Measurements from ENCODE around the gene PACS1.

PACS1 gene

DNA sequence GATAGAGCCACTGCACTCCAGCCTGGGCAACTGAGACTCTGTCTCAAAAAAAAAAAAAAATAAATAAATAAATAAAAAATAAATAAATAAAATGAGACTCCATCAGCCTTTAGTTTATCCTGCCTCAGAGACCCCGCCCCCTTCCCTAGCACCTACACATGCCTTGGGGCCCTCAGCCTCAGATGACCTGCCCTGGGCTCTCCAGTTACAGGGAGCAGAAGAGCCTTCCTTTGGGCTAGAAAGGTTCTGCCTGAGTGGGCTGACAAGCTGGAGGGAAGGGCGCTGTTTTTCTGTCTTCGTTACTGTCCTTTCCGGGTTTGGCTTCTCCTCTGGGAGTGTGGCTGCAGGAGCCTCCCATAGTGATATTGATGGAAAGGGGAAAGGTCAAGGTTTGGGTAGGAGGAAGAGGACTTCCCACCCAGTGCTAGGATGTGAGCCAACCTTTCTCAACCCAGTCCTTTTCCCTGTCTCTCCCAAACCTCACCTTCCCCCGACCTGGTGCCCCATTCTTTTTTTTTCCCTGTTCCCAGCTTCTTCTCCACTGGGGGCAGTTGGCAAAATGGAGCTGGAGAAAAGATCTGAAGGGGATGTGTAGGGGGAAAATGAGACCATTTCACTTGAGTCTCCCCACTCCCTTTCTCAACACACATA lies 19.4 kb upstream of the PACS1 start:
- DNase-seq, result no peak

DNA sequence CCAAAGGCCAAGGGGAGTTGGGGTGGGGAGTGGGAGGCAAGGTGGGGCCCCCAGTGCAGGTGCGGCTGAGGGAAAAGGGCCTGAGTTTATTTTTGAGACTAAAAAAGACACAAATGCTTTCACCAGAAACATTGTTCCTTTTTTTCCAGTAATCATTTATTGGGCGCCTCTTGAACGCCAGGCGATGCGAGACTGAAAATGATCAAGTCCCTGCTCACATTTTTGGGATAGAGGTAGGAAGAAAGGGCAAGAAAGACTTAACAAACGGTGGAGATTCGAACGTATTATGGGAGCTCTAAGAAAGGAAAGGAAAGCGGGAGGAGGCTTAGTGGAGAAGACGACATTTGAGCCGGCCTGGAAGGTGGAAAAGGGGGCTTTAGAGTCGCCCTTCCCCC lies 18.7 kb upstream of the PACS1 start:
- no peak for DNase-seq

DNA sequence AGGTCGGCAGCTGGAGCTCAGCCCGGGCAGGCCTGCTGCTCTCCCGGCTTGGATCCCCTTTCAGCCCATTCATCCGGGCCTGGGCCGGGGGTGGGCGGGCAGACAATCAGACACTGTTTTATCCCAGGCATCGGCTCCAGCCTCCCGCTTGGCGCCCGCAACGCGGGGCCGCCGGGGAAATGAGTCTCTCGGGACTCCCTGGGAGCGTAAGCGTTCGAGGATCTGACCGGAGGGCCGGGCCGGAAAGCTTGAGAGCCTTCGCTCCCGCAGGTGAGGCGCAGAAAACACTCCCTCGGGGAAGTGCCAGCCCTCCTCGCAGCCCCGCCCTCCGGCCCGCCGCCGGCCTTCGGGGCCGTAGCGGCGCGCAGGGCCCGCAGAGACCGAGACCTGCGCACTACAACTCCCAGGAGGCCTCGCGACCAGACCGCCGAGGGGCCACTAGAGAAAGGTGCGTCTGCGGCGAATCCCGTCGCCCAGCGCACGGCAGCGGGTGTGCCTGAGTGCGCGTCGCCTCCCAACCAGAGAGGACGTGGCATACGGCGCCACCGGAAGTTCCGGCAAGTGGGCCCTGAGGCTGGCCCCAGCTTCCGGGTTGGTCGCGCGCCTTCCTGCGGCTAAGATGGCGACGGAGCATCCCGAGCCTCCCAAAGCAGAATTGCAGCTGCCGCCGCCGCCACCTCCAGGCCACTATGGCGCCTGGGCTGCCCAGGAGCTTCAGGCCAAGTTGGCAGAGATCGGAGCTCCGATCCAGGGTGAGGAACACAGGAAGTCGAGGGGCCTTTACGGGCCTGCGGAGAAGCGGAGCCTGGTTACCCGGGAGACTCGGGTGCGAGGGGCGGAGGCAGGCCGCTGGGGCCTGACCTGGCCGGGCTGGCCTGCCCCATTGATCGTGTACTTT lies 18.1 kb upstream of the PACS1 start, which contains the start of gene SF3B2:
TSS of gene SF3B2 (plus strand) at position 599 of the 898 bp plus-strand sequence. CDS start at position 620, 21 bp downstream.
- DNase-seq, result peak; percentile 91

DNA sequence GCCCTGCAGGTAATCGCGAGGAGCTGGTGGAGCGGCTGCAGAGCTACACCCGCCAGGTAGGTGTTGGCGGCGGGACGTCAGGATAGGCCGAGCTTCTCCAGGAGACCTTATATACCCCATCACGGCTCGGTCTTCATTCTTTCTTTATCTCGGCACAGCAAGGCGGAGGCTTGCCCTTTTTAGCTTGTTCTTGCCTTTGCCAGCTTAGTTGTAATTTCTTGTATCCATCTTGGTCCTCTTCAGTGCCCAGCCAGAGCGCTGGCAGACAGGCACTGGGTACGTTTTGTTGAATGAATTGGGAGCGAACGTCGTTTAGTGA lies 17.4 kb upstream of the PACS1 start:
- no peak for DNase-seq

DNA sequence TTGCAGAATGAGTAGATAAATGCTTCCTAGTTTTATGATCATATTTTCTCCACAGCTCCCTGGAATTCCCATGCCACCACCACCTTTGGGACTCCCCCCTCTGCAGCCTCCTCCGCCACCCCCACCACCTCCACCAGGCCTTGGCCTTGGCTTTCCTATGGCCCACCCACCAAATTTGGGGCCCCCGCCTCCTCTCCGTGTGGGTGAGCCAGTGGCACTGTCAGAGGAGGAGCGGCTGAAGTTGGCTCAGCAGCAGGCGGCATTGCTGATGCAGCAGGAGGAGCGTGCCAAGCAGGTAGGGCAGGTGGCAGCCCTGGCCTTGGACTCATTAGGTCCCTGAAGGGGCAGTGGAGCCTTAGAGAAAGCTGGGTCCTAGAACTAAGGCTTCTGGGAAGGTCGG lies 15.1 kb upstream of the PACS1 start:
- DNase-seq, result no peak

DNA sequence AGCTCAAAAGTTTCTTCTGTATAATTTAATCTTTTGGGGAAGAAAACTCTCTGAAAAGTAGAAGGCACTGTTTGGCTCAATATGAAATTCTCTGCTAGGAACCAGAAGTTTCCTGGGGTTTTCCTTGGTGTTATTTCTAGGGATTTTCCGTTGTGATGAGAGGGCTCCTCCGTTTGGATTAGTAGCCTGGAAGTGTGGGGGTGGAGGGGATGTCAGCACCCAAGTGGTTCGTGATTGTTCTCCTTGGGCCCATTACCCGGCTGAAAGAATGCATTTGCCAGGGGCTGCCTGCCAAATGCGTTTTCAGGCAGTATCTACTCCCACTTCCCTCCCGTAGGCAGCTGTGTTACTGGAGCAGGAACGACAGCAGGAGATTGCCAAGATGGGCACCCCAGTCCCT lies 13.6 kb upstream of the PACS1 start:
- DNase-seq, result no peak

DNA sequence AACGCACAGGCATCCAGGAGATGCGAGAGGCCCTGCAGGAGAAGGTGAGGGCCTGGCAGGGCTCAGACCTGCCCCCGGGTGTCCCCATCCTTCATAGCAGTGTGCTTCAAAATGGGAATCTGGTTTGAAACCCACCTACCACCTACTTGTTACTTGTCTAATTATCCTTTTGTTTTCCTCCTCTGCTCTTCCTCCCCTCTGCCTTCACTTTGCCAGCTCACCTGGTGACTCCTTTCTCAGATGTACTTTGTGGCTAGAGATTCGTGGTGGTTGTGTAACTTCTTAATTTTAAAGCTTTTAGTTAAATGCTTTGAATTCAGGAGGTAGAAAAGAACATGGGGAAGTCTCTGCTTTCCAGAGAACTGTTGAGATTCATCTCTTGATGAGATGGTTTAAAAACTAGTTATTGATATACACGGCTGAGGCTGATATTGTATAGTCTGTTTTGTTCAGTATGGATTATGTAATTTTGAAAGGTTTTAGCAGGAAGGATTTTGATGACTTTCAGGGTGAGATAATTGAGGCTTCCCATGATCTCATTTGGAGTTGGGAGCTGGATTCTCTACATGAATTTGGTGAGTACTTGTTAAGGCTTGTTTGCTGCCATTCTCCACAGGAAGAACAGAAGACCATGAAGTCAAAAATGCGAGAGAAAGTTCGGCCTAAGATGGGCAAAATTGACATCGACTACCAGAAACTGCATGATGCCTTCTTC lies 9.9 kb upstream of the PACS1 start:
- no peak for DNase-seq

DNA sequence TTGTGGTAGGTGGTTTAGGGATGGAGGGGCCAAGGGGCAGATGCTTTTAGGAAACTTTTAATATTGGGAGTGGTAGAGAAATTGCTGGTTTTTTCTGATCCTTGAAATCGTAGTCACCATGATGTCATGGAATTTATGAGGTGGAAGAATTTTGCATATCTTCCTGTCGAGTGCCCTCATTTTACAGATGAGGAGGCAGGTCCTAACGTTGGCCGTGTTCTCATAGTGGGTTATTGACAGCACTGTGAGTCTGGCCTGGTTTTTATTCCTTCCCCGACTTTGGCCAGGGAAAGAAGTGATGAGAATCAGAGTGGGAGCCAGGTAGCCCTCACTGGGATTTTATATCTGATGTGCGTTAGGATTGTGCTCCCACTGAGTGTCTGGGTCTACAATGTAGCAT lies 8.8 kb upstream of the PACS1 start:
- no peak for DNase-seq

DNA sequence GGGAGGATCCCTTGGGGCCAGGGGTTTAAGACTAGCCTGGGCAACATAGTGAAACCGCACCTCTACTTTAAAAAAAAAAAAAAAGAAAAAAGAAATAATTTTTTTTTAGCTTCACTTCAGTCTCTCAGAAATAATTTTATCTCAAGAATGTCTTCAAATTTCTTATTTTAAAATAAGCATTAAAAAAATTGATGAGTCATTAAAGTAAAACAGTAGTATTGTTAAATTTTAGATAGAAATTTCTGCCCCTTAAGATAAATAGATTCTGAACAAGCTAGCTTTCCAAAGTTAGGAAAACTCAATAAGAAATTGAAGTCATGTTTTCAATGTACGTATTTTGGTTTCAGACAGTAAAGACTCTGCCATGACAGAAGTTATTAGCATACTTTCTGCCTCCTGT lies 7.7 kb upstream of the PACS1 start:
- DNase-seq, result no peak

DNA sequence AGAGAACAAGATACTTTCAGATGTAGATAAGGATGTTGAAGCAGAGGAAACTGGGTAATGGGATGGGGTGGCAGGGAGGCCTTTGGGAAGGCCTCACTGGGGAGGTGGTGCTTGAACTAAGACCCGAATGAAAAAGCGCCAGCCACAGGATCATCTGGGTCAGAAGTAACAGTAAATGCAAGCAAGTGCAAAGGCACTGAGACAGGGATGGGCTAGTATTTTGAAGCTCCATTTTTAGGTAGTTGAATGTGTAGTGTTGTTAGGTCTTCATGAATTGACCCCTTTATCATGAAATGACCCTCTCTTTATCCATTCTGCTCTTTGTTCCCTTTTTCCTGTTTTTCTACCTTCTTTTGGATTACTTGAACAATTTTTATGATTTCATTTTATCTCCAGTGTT lies 6.2 kb upstream of the PACS1 start:
- DNase-seq, result no peak

DNA sequence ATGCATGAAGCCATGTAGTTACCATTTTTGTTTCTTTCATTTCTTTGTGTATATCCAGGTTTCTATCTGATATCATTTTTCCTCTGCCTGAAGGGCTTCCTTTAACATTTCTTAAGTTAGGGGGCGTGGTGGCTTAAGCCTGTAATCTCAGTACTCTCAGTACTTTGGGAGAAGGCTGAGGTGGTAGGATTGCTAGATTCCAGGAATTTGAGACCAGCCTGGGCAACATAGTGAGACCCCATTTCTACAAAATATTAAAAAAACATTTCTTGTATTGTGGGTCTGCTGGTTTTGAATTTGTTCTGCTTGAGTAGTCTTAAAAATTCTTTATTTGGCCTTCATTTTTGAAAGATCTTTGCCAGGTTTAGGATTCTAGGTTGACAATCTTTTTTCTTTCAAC lies 5.5 kb upstream of the PACS1 start:
- DNase-seq, result no peak

DNA sequence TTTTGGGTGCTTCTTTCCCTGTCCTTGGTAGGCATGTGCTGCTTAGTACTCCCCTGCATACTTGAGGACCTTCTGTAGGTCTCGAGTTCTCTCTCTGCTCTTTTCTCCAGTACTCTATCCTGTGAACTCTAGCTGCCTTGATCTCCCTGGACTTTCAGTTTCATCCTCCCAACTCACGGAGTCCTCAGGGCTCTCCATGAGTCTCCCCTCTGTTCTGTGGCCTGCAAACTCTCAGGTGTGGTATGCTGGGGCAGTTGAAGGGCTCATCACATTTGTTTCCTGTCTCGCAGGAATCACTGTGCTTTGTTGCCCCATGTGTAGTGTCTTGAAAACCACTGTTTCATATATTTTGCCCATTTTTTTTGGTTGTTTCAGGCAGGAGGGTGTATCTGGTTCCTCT lies 3.3 kb upstream of the PACS1 start:
- no peak for DNase-seq

DNA sequence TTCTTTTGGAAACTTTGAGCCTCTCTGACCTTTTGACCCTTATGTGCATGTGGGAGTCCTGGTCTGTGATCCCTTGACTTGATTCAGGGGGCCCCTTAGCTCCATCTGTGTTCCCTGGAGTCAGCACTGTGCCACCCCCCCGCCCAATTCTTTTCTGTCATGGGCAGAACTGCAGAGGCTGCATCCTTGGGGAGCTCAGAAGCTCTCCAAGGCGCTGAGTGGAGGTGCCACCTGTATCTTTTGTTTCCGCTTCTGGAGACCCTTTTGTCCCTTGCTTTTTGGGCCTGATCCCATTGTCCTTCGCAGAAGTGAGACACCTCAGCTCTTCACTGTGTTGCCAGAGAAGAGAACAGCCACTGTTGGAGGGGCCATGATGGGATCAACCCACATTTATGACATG lies 2.4 kb upstream of the PACS1 start:
- DNase-seq, result no peak

DNA sequence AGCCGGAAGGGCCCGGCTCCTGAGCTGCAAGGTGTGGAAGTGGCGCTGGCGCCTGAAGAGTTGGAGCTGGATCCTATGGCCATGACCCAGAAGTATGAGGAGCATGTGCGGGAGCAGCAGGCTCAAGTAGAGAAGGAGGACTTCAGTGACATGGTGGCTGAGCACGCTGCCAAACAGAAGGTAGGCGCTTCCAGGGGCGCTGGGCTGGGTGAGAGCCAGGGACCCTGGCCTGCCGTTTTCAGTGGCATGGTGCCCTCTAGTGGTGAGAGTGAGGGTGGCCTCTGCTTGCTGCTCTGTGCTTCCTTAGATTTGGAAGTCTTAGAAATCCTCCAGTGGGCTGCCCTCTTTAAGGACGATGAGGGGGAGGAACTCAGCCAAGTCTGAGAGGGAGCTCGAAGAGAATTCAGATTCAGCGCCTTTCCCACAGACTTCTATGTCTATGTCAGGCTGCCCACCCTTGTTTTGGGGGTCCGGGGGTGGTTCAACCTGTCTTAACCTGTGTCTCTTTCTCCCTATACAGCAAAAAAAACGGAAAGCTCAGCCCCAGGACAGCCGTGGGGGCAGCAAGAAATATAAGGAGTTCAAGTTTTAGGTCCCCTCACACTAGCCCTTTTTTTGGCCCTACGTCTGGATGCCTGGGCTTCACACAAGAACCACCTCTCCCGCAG lies 1.8 kb upstream of the PACS1 start:
- DNase-seq, result peak; percentile 3

DNA sequence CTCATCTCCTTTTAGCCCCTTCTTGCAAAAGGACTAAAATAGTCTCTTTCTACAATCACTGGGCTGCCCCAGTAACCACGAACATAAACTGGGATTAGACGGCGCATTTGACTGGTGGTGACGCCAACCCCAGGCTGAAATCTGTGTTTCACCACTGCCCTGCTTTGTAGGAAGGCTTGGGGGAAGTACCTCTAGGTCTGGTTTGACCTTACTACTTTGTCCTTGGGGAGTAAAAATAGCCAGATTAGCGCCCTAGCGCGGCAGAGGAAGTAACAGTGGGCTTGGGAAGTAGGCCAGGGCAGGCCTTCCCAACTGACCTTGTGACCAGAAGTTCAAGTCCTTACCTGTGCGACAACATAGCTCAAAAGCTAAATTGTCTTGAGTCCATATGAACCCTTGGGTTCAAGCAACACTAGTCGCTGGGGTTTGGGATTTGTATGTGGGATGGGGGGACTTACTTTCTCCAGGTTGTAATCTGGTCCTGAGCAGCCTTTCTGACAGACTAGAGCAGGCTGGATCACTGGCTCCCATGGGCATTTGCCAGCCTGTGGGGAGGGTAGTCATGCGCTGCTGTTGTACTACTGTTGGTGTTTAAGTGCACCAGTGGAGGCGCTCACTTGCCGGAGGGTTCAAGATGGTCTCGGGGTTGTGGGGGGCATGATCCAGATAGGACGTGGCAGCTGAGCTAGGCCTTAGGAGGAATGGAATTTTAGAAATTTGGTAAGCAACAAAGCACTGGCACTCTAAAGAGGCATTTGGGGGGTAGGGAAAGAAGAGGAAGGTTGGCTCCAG lies 953 bp upstream of the PACS1 start:
- DNase-seq, result peak; percentile 47

DNA sequence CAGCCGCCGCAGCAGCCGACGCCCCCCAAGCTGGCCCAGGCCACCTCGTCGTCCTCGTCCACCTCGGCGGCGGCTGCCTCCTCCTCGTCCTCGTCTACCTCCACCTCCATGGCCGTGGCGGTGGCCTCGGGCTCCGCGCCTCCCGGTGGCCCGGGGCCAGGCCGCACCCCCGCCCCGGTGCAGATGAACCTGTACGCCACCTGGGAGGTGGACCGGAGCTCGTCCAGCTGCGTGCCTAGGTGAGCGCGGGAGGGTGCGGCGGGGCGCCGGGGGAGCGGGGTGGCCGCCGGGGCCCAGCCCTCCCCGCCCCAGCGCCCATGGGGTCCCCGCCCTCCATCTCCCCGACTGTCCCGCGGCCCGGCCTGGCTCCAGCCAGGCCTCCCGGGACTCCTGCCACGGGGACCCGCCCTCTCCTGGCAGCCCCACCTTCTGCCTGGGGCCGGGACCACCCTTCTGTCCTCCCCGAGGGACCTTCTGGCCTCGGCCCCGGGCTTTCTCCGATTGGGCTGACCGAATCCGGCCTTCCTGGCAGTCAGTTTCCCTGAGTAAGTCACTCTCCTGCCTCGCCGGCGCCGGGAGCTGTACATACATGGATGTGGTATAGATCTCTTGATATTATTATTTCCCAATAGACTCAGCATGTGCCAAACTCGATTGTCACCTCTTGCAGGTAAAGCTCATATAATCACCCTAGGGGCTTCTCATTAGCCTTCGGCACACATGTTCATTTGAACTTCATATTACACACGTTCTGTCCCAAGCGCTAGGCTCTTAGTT lies 720 bp downstream of the PACS1 start:
- no peak for DNase-seq

DNA sequence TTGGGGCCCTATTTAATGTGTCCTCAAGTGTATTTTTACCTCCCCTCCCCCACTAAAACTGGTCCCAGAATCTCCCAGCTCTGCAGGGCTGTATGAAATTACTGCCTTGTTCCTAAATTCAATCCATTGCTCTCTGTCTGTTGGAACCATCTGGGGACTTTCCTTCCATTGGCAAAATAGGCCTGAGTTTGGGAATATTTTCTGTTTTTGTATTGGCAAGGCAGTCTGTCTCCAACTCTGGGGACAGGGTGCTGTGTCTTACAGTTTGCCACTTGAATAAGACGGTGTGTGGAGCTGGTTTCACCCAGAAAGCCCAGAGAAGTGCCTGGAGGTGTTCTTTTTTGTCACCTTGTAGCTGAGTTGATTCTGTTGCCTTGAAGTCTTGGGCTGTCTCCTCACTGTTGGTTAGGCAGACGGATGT lies 1.3 kb downstream of the PACS1 start:
- DNase-seq, result no peak

DNA sequence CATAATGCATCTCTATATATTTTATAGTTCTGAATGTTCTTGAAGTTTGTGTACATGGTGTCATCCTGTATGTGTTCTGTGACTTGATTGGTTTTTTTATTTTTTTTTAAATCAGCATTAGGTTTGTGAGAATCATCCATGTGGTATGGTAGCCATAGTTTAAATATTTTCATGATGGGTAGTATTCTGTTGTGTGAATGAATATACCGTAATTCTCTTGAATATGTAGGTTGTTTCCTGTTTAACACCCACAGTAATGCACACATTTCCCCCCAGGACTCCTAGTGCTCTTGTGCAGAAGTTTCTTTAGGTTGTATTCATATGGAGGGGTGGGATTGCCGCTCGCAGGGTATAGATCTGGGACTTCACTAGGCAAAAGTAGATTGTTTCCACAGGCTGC lies 2.0 kb downstream of the PACS1 start:
- DNase-seq, result no peak

DNA sequence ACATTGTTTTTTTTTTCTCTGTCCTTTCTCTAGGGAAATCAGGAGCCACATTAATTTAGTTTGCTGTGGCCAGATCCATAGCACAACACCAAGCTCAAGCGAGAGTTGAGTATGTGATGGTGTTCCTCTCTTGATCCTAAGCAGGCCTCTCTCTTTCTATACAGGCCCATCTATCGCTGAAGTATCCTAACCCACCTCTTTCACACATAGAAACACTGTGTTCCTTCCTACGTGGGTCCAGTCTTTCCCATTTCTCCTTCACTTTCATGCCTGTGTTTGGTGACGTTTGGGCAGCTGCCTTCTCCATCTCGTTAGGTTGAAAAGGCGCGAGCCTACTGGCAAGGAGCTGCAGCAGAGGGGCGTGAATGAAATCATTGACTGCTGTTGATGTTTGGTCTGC lies 2.4 kb downstream of the PACS1 start:
- DNase-seq, result no peak

DNA sequence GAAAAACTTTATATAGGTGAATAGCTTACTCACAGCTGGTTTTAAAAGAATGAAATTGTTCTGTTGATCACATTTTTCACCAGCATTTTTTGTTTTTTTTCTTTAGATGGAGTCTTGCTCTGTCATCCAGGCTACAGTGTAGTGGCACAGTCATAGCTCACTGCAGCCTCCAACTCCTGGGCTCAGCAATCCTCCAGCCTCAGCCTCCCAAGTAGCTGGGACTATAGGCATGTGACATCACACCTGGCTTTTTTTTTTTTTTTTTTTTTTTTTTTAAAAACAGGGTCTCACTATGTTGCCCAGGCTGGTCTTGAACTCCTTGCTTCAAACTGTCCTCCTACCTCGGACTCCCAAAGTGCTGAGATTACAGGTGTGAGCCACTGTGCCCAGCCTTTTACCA lies 3.6 kb downstream of the PACS1 start:
- DNase-seq, result no peak

DNA sequence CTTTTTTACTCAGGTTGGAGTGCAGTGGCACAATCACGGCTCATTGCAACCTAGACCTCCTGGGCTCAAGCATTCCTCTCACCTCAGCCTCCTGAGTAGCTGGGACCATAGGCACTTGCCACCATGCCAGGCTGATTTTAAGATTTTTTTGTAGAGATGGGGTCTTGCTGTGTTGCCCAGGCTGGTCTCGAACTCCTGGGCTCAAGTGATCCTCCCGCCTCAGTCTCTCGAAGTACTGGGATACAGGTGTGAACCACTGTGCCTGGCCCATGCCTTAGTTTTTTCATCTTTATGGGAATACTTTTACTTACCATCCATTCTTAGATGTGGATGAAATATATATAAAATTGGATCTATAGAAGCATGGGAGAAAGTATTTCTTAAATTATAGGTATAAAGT lies 5.2 kb downstream of the PACS1 start:
- no peak for DNase-seq

DNA sequence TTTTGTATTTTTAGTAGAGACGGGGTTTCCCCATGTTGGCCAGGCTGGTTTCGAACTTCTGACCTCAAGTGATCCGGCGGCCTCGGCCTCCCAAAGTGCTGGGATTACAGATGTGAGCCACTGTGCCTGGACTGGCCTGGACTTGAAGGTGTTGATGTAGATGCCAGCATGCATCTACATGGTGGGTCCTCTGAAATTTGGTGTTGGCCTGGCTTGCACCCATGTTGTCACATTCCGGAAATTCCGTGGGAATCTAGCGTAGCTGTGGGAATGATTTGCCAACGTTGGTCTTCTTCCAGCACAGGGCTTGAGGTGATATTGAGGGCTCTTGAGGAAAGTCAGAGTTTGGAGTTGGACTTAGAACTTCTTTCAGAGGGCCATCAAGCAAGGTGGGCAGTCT lies 6.5 kb downstream of the PACS1 start:
- no peak for DNase-seq

Data from DMS 273 treated with DMSO at 0.1 percent for 48 hours (cell line).